CD4-positive, alpha-beta memory T cell (primary cell): ENCODE data around the gene OXSR1. TPM values are rescaled to one million over a fixed set of nuclear protein-coding genes. Genes with fewer than 3 reads are reported as not detected.
A peak's percentile ranks its signal among the peaks of the same experiment; 100 is the strongest.
"Not testable (repeated sequence)": the region's sequence is repeated elsewhere in the genome, so short reads cannot be mapped to it uniquely, and the experiment has no call there.

Experiments used
- CTCF ChIA-PET: fragments of 350-600 bp; sonication (Branson Sonifier 250); formaldehyde crosslinking; loops from one replicate; lab custom pipeline; 2021; ENCODE audit warnings: inconsistent platforms; ENCODE audit not compliant: partially characterized antibody; lab: Charles Lee
- POLR2A ChIA-PET: fragments of 350-600 bp; sonication (Branson Sonifier 250); formaldehyde crosslinking; loops from one replicate; lab custom pipeline; 2021; ENCODE audit not compliant: partially characterized antibody; lab: Charles Lee
- DNase-seq, 5 donors: peaks; one replicate each; pipeline versions ENCODE4 v3.0.0 to v3.0.0-alpha.2; 2020 to 2022; ENCODE audit warnings: mixed read lengths in 1 of 5
- H3K27ac ChIP-seq: one replicate; pipeline ENCODE4 v1.7.0; 2013; ENCODE audit warnings: low read depth, low read length
- H3K27me3 ChIP-seq: 2 replicates; pipeline ENCODE4 v1.7.0; 2013; ENCODE audit warnings: mild to moderate bottlenecking, low read length, moderate library complexity; ENCODE audit not compliant: insufficient read depth
- H3K36me3 ChIP-seq: 2 replicates; pipeline ENCODE4 v1.7.0; 2013; ENCODE audit warnings: mild to moderate bottlenecking, low read length, moderate library complexity; ENCODE audit not compliant: insufficient read depth
- H3K4me1 ChIP-seq: 2 replicates; pipeline ENCODE4 v1.7.0; 2013; ENCODE audit warnings: mild to moderate bottlenecking, low read length, moderate library complexity; ENCODE audit not compliant: insufficient read depth
- H3K4me3 ChIP-seq, 2 donors: one replicate each; pipeline ENCODE4 v1.7.0; 2013; ENCODE audit warnings: low read length in 2 of 2, mild to moderate bottlenecking in 1 of 2
- H3K9me3 ChIP-seq, 2 donors: one replicate each; pipeline ENCODE4 v1.7.0; 2013; ENCODE audit warnings: low read length in 2 of 2, control low read depth in 1 of 2; ENCODE audit not compliant: control insufficient read depth in 1 of 2
- H3K27ac Mint-ChIP-seq, 7 donors: one replicate each; pipeline ENCODE4 v1.8.0; 2020 to 2021; ENCODE audit warnings: mixed read lengths in 7 of 7, mild to moderate bottlenecking in 6 of 7, inconsistent platforms in 3 of 7, moderate library complexity in 3 of 7
- H3K27me3 Mint-ChIP-seq, 2 donors: one replicate each; pipeline ENCODE4 v1.8.0; 2020 to 2021; ENCODE audit warnings: mixed read lengths in 2 of 2
- H3K36me3 Mint-ChIP-seq, 2 donors: one replicate each; pipeline ENCODE4 v1.8.0; 2020 to 2021; ENCODE audit warnings: mixed read lengths in 2 of 2, inconsistent platforms in 1 of 2, mild to moderate bottlenecking in 1 of 2
- H3K4me1 Mint-ChIP-seq, 4 donors: one replicate each; pipeline ENCODE4 v1.8.0; 2020 to 2021; ENCODE audit warnings: mixed read lengths in 4 of 4, mild to moderate bottlenecking in 1 of 4
- H3K4me3 Mint-ChIP-seq, 8 donors: one replicate each; pipeline ENCODE4 v1.8.0; 2020 to 2021; ENCODE audit warnings: mixed read lengths in 8 of 8, mild to moderate bottlenecking in 7 of 8, moderate library complexity in 6 of 8, inconsistent platforms in 3 of 8
- H3K9me3 Mint-ChIP-seq, 8 donors: one replicate each; pipeline ENCODE4 v1.8.0; 2020 to 2021; ENCODE audit warnings: mixed read lengths in 8 of 8, mild to moderate bottlenecking in 5 of 8, inconsistent platforms in 3 of 8, moderate library complexity in 1 of 8
- intact Hi-C: fragments of 100-400 bp; cut with micrococcal nuclease; formaldehyde crosslinking; loops from one replicate; pipeline ENCODE4 v1.15.1; 2023
- polyA plus RNA-seq, 2 donors: library from polyadenylated mRNA; unstranded; fragments of 300-500 nt; fragmentation: Illumina TruSeq; gene quantifications; one replicate each; pipeline ENCODE4 v1.2.3, GENCODE V29; 2021
- total RNA-seq, 2 experiments: library from RNA; stranded (reverse); gene quantifications; one replicate each; pipeline ENCODE4 v1.2.3, GENCODE V29; 2021

Gene OXSR1
- total and polyA plus RNA-seq, 4 experiments from 2014 or later = 13.3 to 43.9 (median 28.8) TPM

GRCh38 chr3:38171622-38172021, 6.3 kb downstream of the OXSR1 start:
- intact Hi-C loops = loop anchor here (5.0 kb wide), 1 partner anchor 41 kb away; no protein-coding TSS in a partner anchor
- H3K4me3 ChIP-seq = no peak overlapping the region
- no peak for DNase-seq
- no peak overlapping the region for H3K27ac Mint-ChIP-seq
- POLR2A ChIA-PET = interaction anchor here (1.2 kb wide), 1 partner anchor 35 kb away, joined by 4 read pairs; the partner anchor contains the start of gene ACAA1
- H3K4me3 Mint-ChIP-seq = peak overlapping the region in 2 of 8 donors; percentile 16 to 19
- no peak overlapping the region for H3K27ac ChIP-seq
- no peaks in the 10 kb centered on the region for H3K36me3 ChIP-seq
- H3K4me1 ChIP-seq = peaks cover 71% of the 10 kb centered on the region
- H3K36me3 Mint-ChIP-seq = peaks cover 0 to 3% of the 10 kb centered on the region in 2 donors
- no peaks in the 10 kb centered on the region for H3K27me3 ChIP-seq
- H3K9me3 ChIP-seq = no peaks in the 10 kb centered on the region
- no peaks in the 10 kb centered on the region for H3K27me3 Mint-ChIP-seq
- peaks cover 58 to 85% (median 70%) of the 10 kb centered on the region in 4 donors for H3K4me1 Mint-ChIP-seq
- CTCF ChIA-PET = no interaction called here
- no peaks in the 10 kb centered on the region for H3K9me3 Mint-ChIP-seq

DNA sequence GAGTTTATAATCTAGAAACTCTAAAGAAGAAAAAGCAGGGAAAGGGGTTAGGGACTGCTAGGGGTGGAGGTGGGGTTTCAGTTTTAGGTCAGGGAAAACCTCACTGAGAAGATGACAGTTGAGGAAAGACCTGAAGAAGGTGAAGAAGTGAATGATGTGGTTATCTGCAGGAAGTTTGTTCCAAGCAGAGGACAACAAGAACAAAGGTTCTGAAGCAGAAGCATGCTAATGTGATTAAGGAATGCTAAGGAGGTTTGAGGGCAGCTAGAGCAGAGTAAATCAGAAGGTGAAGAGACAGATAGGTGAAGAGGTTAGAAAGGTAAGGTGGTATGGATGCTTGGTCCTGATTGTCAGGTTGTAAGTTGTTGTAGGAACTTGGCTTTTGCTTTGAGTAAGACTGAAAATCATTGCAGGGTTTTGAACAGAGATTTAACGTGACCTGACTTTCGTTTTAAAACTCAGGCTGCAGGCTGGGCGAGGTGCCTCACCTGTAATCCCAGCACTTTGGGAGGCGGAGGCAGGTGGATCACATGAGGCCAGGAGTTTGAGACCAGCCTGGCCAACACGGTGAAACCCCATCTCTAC, 8.6 kb downstream of the OXSR1 start:
- Histone ChIP-seq H3K4me3 (no peak overlapping the region), H3K27ac (peak overlapping the region; percentile 4), H3K27me3 (no peaks in the 10 kb centered on the region), H3K9me3 (no peaks in the 10 kb centered on the region), H3K4me1 (peaks cover 52% of the 10 kb centered on the region), H3K36me3 (no peaks in the 10 kb centered on the region)
- H3K27ac Mint-ChIP-seq = peak overlapping the region; percentile 41 to 86 (median 70)
- intact Hi-C loops = loop anchor here (5.0 kb wide), 1 partner anchor 38 kb away; no protein-coding TSS in a partner anchor
- peak in 1 of 5 donors; percentile 11 for DNase-seq
- H3K36me3 Mint-ChIP-seq = peaks cover 4 to 5% of the 10 kb centered on the region in 2 donors
- no peaks in the 10 kb centered on the region for H3K27me3 Mint-ChIP-seq
- H3K4me3 Mint-ChIP-seq = peak overlapping the region; percentile 58 to 80 (median 72)
- H3K9me3 Mint-ChIP-seq = no peaks in the 10 kb centered on the region
- POLR2A ChIA-PET = no interaction called here
- CTCF ChIA-PET = no interaction called here
- peaks cover 45 to 72% (median 56%) of the 10 kb centered on the region in 4 donors for H3K4me1 Mint-ChIP-seq

GRCh38 chr3:38177181-38177580, 11.8 kb downstream of the OXSR1 start:
- H3K27me3 ChIP-seq = no peaks in the 10 kb centered on the region
- POLR2A ChIA-PET = interaction anchor here (1.4 to 1.8 kb wide), 2 partner anchors 12 to 29 kb away, joined by 3 to 6 read pairs; partner anchors contain the start of gene OXSR1
- H3K27me3 Mint-ChIP-seq = no peaks in the 10 kb centered on the region
- H3K36me3 Mint-ChIP-seq = peaks cover 12 to 15% of the 10 kb centered on the region in 2 donors
- peaks cover 32% of the 10 kb centered on the region for H3K4me1 ChIP-seq
- H3K4me3 Mint-ChIP-seq = no peak overlapping the region
- intact Hi-C loops = no loop called here
- H3K36me3 ChIP-seq = no peaks in the 10 kb centered on the region
- peaks cover 38 to 62% (median 47%) of the 10 kb centered on the region in 4 donors for H3K4me1 Mint-ChIP-seq
- H3K9me3 Mint-ChIP-seq = no peaks in the 10 kb centered on the region
- DNase-seq = no peak
- H3K9me3 ChIP-seq = no peaks in the 10 kb centered on the region
- no peak overlapping the region for H3K4me3 ChIP-seq
- peak overlapping the region in 6 of 7 donors; percentile 3 to 77 (median 27) for H3K27ac Mint-ChIP-seq
- CTCF ChIA-PET = no interaction called here
- H3K27ac ChIP-seq = no peak overlapping the region

GRCh38 chr3:38186781-38187180, 21.4 kb downstream of the OXSR1 start:
- ChIA-PET POLR2A (no interaction called here), CTCF (no interaction called here)
- Histone ChIP-seq H3K27me3 (no peaks in the 10 kb centered on the region), H3K4me3 (no peak overlapping the region), H3K4me1 (no peaks in the 10 kb centered on the region), H3K36me3 (peaks cover 5% of the 10 kb centered on the region), H3K9me3 (no peaks in the 10 kb centered on the region), H3K27ac (no peak overlapping the region)
- no peak for DNase-seq
- Mint-ChIP-seq H3K4me3 (no peak overlapping the region), H3K4me1 (peaks cover 2 to 13% (median 12%) of the 10 kb centered on the region in 4 donors), H3K27ac (peak overlapping the region in 1 of 7 donors; percentile 19), H3K36me3 (peaks cover 30 to 42% of the 10 kb centered on the region in 2 donors), H3K9me3 (peaks cover 0 to 4% (median 0%) of the 10 kb centered on the region in 8 donors), H3K27me3 (no peaks in the 10 kb centered on the region)
- intact Hi-C loops = no loop called here

- Histone ChIP-seq H3K27ac (no peak overlapping the region), H3K4me3 (no peak overlapping the region), H3K27me3 (no peaks in the 10 kb centered on the region), H3K9me3 (no peaks in the 10 kb centered on the region), H3K4me1 (no peaks in the 10 kb centered on the region), H3K36me3 (peaks cover 7% of the 10 kb centered on the region)
- no peak for DNase-seq
- POLR2A ChIA-PET = interaction anchor here (1.2 to 2.4 kb wide), 2 partner anchors 25 to 53 kb away, joined by 4 to 9 read pairs; partner anchors contain the start of genes ACAA1 and OXSR1
- CTCF ChIA-PET = no interaction called here
- Mint-ChIP-seq H3K9me3 (peaks cover 0 to 4% (median 0%) of the 10 kb centered on the region in 8 donors), H3K36me3 (peaks cover 36 to 45% of the 10 kb centered on the region in 2 donors), H3K27ac (no peak overlapping the region), H3K4me3 (no peak overlapping the region), H3K27me3 (no peaks in the 10 kb centered on the region), H3K4me1 (peaks cover 0 to 11% (median 3%) of the 10 kb centered on the region in 4 donors)
- intact Hi-C loops = no loop called here
Observed at GRCh38 chr3:38190481-38190881, 25.1 kb downstream of the OXSR1 start.

DNA sequence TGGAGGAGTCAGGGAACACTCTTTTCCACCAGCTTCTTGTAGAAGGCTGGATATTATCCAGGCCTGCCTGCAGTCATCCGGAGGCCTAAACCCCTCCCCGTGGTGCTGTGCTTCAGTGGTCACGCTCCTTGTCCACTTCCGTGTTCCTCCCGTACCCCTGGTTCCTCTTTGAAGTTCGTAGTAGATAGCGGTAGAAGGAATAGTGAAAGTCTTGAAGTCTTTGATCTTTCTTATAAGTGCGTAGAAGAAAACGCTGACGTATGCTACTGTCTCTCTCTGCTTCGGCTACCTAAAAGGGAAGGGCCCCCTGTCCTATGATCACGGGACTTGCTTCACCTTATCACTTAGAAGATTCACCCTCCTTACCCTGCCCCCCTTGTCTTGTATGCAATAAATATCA, 37.6 kb downstream of the OXSR1 start:
- peak; percentile 50 to 65 (median 62) for DNase-seq
- H3K27ac ChIP-seq, H3K9me3 ChIP-seq, H3K27me3 Mint-ChIP-seq, CTCF ChIA-PET, H3K9me3 Mint-ChIP-seq, intact Hi-C loops, H3K4me3 ChIP-seq, H3K36me3 ChIP-seq, H3K27me3 ChIP-seq: not testable (repeated sequence)
- H3K4me3 Mint-ChIP-seq = peak overlapping the region; percentile 43 to 80 (median 68)
- peaks cover 33 to 61% (median 52%) of the 10 kb centered on the region in 4 donors for H3K4me1 Mint-ChIP-seq
- H3K4me1 ChIP-seq = peaks cover 30% of the 10 kb centered on the region
- POLR2A ChIA-PET = interaction anchor here (0.7 to 1.0 kb wide), 2 partner anchors 15 to 38 kb away, joined by 3 to 4 read pairs; partner anchors contain the start of gene OXSR1
- peak overlapping the region; percentile 81 to 93 (median 86) for H3K27ac Mint-ChIP-seq
- peaks cover 37 to 43% of the 10 kb centered on the region in 2 donors for H3K36me3 Mint-ChIP-seq

DNA sequence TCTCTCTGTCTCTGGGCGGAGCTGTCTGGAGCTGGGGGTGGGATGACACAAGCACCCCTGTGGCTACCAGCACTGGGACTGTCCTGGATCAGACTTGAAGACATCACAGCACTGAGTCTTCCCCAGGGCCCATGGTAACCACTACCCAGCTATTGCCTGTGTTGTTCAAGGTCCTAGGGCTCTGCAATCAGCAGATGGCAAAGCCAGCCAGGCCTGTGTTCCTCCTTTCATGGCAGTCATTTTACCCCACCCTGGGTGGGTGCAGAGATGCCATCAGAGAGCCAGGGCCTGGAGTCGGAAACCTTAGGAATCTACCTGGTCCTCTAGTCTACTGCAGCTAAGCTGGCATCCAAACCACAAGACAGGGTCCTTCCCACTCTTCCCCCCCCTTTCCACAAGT, 38.4 kb downstream of the OXSR1 start:
- DNase-seq = no peak
- Mint-ChIP-seq H3K9me3 (no peaks in the 10 kb centered on the region), H3K27me3 (no peaks in the 10 kb centered on the region), H3K4me3 (no peak overlapping the region), H3K27ac (peak overlapping the region in 4 of 7 donors; percentile 71 to 93 (median 86)), H3K4me1 (peaks cover 32 to 67% (median 56%) of the 10 kb centered on the region in 4 donors), H3K36me3 (peaks cover 37 to 43% of the 10 kb centered on the region in 2 donors)
- intact Hi-C loops = no loop called here
- ChIA-PET POLR2A (no interaction called here), CTCF (no interaction called here)
- Histone ChIP-seq H3K27me3 (no peaks in the 10 kb centered on the region), H3K4me1 (peaks cover 30% of the 10 kb centered on the region), H3K4me3 (no peak overlapping the region), H3K9me3 (no peaks in the 10 kb centered on the region), H3K27ac (no peak overlapping the region), H3K36me3 (peaks cover 7% of the 10 kb centered on the region)
